Skeletal muscle satellite cell (primary cell): ENCODE measurements around the gene PLCG2.

Source experiments
- H3K27me3 ChIP-seq: 2 replicates; pipeline ENCODE4 v1.7.0; 2013; ENCODE audit warnings: low read length; ENCODE audit not compliant: control insufficient read depth, insufficient read depth
- H3K36me3 ChIP-seq: 2 replicates; pipeline ENCODE4 v1.7.0; 2013; ENCODE audit warnings: mild to moderate bottlenecking, control low read depth, low read length; ENCODE audit not compliant: insufficient read depth
- H3K4me1 ChIP-seq: 2 replicates; pipeline ENCODE4 v1.7.0; 2013; ENCODE audit warnings: low read length; ENCODE audit not compliant: control insufficient read depth, insufficient read depth
- H3K4me2 ChIP-seq: 2 replicates; pipeline ENCODE4 v1.7.0; 2013; ENCODE audit warnings: mild to moderate bottlenecking, low read length
- H3K4me3 ChIP-seq: 2 replicates; pipeline ENCODE4 v1.7.0; 2013; ENCODE audit warnings: low read length
- H3K9ac ChIP-seq: 2 replicates; pipeline ENCODE4 v1.7.0; 2013; ENCODE audit warnings: mild to moderate bottlenecking, low read depth, low read length, moderate library complexity
- H3K9me3 ChIP-seq: replicated peaks from 2 replicates; pipeline ENCODE4 v1.7.0; 2013; ENCODE audit warnings: mild to moderate bottlenecking, control low read depth, low read length

Gene PLCG2

GRCh38 chr16:81912395-81912794 is 133.3 kb downstream of the PLCG2 start:
- H3K36me3 ChIP-seq: no peaks in the 10 kb centered on the region
- no peaks in the 10 kb centered on the region for H3K4me1 ChIP-seq

GRCh38 chr16:81913222-81913621 is 134.1 kb downstream of the PLCG2 start:
- Histone ChIP-seq H3K36me3 (no peaks in the 10 kb centered on the region), H3K4me3 (no peak overlapping the region), H3K9ac (no peak overlapping the region), H3K4me2 (no peak overlapping the region), H3K9me3 (no peaks in the 10 kb centered on the region), H3K27me3 (no peaks in the 10 kb centered on the region), H3K4me1 (no peaks in the 10 kb centered on the region)

More at GRCh38 chr16:81912395-81912794, 133.3 kb downstream of the PLCG2 start:
- H3K9ac ChIP-seq: no peak overlapping the region
- no peaks in the 10 kb centered on the region for H3K9me3 ChIP-seq
- no peaks in the 10 kb centered on the region for H3K27me3 ChIP-seq
- no peak overlapping the region for H3K4me2 ChIP-seq
- H3K4me3 ChIP-seq: no peak overlapping the region

DNA sequence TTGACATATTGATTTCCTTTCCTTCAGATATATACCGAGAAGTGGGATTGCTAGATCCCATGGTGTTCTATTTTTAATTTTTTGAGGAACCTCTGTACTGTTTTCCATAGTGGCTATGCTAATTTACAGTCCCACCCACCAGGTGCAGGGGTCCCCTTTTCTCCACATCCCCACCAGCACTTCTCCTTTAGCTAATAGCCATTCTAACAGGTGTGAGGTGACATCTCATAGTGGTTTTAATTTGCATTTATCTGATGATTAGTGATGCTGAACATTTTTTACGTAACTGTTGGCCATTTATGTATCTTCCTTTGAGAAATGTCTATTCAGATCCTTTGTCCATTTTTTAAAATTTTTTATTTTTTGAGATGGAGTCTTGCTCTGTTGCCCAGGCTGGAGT is 138.3 kb downstream of the PLCG2 start:
- Histone ChIP-seq H3K9me3 (no peaks in the 10 kb centered on the region), H3K27me3 (peaks cover 8% of the 10 kb centered on the region), H3K9ac (no peak overlapping the region), H3K4me2 (no peak overlapping the region), H3K4me3 (no peak overlapping the region), H3K36me3 (no peaks in the 10 kb centered on the region), H3K4me1 (no peaks in the 10 kb centered on the region)

DNA sequence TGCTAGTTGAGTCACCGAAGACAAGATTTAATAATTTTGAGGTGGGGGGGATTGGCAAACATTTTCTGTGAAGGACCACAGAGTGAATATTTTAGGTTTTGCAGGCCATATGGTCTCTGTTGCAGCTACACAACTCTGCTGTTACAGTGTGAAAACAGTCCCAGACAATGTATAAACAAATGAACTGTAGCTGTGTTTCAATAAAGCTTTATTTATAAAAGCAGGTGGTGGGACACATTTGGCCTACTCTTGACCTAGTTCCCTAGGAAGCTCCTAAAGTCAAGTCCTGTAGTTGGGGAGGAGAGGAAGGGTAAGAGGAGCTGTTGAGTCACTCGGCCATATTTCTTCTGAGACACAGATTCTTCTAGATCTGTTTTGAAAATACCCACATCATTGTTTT is 139.8 kb downstream of the PLCG2 start:
- H3K4me3 ChIP-seq: no peak overlapping the region
- no peak overlapping the region for H3K4me2 ChIP-seq
- peaks cover 14% of the 10 kb centered on the region for H3K27me3 ChIP-seq
- H3K36me3 ChIP-seq: no peaks in the 10 kb centered on the region
- H3K9me3 ChIP-seq: no peaks in the 10 kb centered on the region
- H3K9ac ChIP-seq: no peak overlapping the region
- H3K4me1 ChIP-seq: no peaks in the 10 kb centered on the region

DNA sequence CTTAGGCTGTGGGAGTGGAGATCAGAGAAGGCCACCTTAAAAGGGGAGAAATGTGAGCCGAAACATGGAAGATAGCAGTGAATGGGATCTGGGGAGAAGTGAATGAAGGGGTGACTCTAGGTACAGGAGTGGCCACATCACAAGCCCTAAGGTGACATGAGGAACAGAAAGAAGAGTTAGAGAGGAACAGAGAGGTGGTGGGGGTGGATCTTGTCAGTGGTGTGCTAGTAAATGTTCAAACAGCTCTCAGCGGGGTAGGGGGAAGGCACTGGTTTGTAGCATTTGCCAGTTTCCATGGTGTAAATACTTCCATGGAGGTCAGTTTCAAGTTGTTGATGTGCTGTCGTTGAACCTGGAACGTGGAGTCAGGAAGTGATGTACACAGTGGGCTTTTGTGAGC is 141.4 kb downstream of the PLCG2 start:
- Histone ChIP-seq H3K4me1 (no peaks in the 10 kb centered on the region), H3K9ac (no peak overlapping the region), H3K36me3 (no peaks in the 10 kb centered on the region), H3K4me2 (no peak overlapping the region), H3K4me3 (no peak overlapping the region), H3K27me3 (peaks cover 14% of the 10 kb centered on the region), H3K9me3 (no peaks in the 10 kb centered on the region)

DNA sequence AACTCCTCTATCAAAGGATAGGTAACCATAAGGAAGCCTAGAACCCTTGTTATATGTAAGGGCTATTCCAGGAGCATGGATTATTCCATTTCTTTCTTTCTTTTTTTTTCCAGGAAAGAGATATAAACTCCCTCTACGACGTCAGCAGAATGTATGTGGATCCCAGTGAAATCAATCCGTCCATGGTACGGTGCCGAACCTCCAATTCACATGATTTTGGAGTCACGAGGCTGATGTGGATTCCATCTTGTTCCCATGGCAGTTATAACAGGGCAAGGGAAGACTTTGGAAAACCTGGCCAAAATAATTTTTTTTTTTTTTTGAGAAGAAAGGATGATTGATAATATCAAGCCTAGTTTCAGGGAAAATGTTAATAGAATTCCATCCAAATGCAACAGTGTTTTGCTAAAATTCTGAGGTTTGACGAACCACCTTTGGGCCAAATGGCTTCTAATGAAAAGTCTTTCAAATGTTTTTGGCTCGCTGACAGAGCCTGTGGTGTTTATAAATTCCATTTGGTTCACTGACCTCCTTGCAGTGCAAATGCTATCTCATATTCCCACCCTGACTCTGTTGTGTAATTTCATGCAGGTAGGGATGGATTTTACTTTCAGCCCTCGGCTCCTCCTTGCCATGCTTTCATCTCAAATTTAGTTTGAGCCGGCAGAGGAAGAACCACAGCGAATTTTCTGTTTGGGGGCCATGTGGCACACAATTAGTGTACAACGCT is 142.2 kb downstream of the PLCG2 start:
- Histone ChIP-seq H3K9ac (no peak overlapping the region), H3K4me2 (no peak overlapping the region), H3K27me3 (peaks cover 14% of the 10 kb centered on the region), H3K36me3 (no peaks in the 10 kb centered on the region), H3K4me1 (no peaks in the 10 kb centered on the region), H3K9me3 (no peaks in the 10 kb centered on the region), H3K4me3 (no peak overlapping the region)

GRCh38 chr16:81921843-81922584 is 142.9 kb downstream of the PLCG2 start:
- Histone ChIP-seq H3K4me3 (no peak overlapping the region), H3K36me3 (no peaks in the 10 kb centered on the region), H3K4me1 (no peaks in the 10 kb centered on the region), H3K9ac (no peak overlapping the region), H3K27me3 (peaks cover 14% of the 10 kb centered on the region), H3K4me2 (no peak overlapping the region), H3K9me3 (no peaks in the 10 kb centered on the region)

DNA sequence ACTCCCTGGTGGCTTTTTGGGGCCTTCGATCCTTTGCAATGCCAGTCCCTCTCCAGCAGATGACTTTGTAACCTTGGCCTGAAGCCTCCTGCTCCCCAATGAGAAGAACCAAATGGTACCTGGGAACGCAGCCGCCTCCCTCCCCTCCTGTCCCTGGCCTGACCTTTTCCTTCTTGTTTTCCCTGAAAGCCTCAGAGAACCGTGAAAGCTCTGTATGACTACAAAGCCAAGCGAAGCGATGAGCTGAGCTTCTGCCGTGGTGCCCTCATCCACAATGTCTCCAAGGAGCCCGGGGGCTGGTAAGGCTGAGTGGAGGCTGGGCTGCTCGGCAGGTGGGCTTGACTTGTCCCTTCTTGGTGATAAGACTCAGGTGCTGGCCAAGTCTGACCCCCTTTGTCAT is 144.2 kb downstream of the PLCG2 start:
- Histone ChIP-seq H3K9me3 (no peaks in the 10 kb centered on the region), H3K27me3 (peaks cover 14% of the 10 kb centered on the region), H3K4me3 (no peak overlapping the region), H3K4me1 (no peaks in the 10 kb centered on the region), H3K4me2 (no peak overlapping the region), H3K36me3 (no peaks in the 10 kb centered on the region), H3K9ac (no peak overlapping the region)

DNA sequence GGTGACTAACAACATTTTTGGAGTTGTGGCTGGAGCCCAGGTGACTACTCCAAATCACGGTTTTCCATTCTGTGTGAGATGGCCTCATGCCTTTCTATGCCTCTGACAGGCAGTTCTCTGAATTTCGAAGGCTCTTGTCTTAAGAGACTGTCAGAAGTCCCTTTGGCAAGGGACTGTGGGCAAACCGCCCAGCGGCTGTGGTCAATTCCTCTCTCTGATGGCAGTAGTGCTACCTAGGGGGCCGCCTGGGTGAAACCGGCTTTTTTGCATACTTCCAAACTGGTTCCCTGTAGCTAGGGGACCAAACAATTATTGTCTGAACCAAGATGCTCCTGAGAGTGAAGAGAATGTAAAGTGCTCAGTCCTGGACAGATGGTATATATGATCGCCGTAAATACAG is 145.9 kb downstream of the PLCG2 start:
- no peaks in the 10 kb centered on the region for H3K4me1 ChIP-seq
- no peaks in the 10 kb centered on the region for H3K36me3 ChIP-seq
- H3K9me3 ChIP-seq: no peaks in the 10 kb centered on the region
- peaks cover 14% of the 10 kb centered on the region for H3K27me3 ChIP-seq
- no peak overlapping the region for H3K9ac ChIP-seq
- H3K4me2 ChIP-seq: no peak overlapping the region
- H3K4me3 ChIP-seq: no peak overlapping the region

- no peak overlapping the region for H3K9ac ChIP-seq
- no peaks in the 10 kb centered on the region for H3K9me3 ChIP-seq
- no peak overlapping the region for H3K4me3 ChIP-seq
- peaks cover 8% of the 10 kb centered on the region for H3K27me3 ChIP-seq
- no peaks in the 10 kb centered on the region for H3K36me3 ChIP-seq
- H3K4me2 ChIP-seq: no peak overlapping the region
- no peaks in the 10 kb centered on the region for H3K4me1 ChIP-seq
Observed at GRCh38 chr16:81926036-81926435, 146.9 kb downstream of the PLCG2 start.

DNA sequence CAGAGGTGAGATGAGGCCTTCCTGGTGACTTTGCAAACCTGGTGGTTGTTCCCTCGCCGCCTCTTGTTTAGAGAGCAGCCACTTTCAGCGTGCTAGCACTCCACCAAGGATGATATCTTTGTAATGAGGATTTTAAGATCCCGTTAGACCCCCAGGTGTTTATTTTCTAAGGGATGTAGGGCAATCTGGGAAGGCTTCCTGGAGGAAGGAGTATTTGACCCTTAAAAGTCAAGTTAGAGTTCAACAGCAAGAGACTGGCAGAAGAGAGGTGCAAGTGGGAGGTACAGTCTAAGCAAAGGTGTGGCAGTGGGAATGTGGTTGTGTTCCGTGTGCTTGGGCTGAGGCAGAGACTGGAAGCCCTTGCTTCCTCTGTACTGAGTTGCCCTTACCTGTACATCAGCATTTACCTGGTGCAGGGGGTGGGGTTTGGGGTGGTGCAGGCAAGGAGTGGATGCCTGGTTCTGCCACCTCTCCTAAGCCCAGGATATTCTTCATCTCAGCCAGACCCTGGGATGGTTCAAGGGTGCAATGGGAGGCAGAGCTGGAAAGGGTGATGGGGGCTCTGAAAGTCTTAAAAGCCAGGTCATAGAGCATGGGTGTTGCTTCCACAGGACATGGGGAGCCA is 148.6 kb downstream of the PLCG2 start:
- no peaks in the 10 kb centered on the region for H3K4me1 ChIP-seq
- H3K36me3 ChIP-seq: no peaks in the 10 kb centered on the region
- H3K4me3 ChIP-seq: no peak overlapping the region
- peaks cover 12% of the 10 kb centered on the region for H3K27me3 ChIP-seq
- no peak overlapping the region for H3K9ac ChIP-seq
- H3K9me3 ChIP-seq: no peaks in the 10 kb centered on the region
- H3K4me2 ChIP-seq: no peak overlapping the region
